Transverse colon (tissue), 4 donors: Measurements from ENCODE around the gene ORC4. TPM values are rescaled to one million over a fixed set of nuclear protein-coding genes. Genes with fewer than 3 reads are reported as not detected.

Experiments used
- DNase-seq: peaks from one replicate; pipeline ENCODE4 v3.0.0-alpha.2; 2019
- H3K27ac ChIP-seq, 4 donors: fragments of 200-600 bp; sonication (generic); 2 replicates each; pipeline ENCODE4 v1.5.1; 2016 to 2018; ENCODE audit warnings: inconsistent platforms in 4 of 4
- H3K27me3 ChIP-seq: fragments of 200-600 bp; sonication (generic); 2 replicates; pipeline ENCODE4 v1.5.1; 2017; ENCODE audit warnings: inconsistent platforms
- H3K36me3 ChIP-seq, 4 donors: fragments of 200-600 bp; sonication (generic); 2 replicates each; pipeline ENCODE4 v1.5.1; 2017 to 2019; ENCODE audit warnings: inconsistent platforms in 4 of 4
- H3K4me1 ChIP-seq, 4 donors: fragments of 200-600 bp; sonication (generic); 2 replicates each; pipeline ENCODE4 v1.5.1; 2017 to 2020; ENCODE audit warnings: inconsistent platforms in 4 of 4
- H3K4me3 ChIP-seq, 4 donors: fragments of 200-600 bp; sonication (generic); 1 replicate in 1 of 4; 2 replicates in 3 of 4; pipeline versions ENCODE4 v1.5.1 to v1.6.1; 2017 to 2019; ENCODE audit warnings: inconsistent platforms in 4 of 4
- H3K9me3 ChIP-seq, 2 donors: fragments of 200-600 bp; sonication (generic); 2 replicates each; pipeline ENCODE4 v1.5.1; 2017 to 2019; ENCODE audit warnings: inconsistent platforms in 2 of 2
- EP300 ChIP-seq: sonication (generic); formaldehyde crosslinking; IDR thresholded peaks from one replicate; pipeline ENCODE4 v1.6.1; 2017; ENCODE audit warnings: antibody characterized with exemption, low read depth
- POLR2A ChIP-seq: fragments of 450-650 bp; IDR thresholded peaks from one replicate; pipeline ENCODE4 v1.6.1; 2016; ENCODE audit warnings: antibody characterized with exemption, mild to moderate bottlenecking, moderate library complexity
- POLR2AphosphoS5 ChIP-seq, 3 donors: sonication (generic); formaldehyde crosslinking; IDR thresholded peaks; one replicate each; pipeline ENCODE4 v1.6.1; 2016; ENCODE audit warnings: antibody characterized with exemption in 3 of 3
- WGBS, 2 donors: methylation state at CpG; one replicate each; pipeline ENCODE4 v1.1.5; 2018; ENCODE audit warnings: low coverage in 1 of 2; 5-methylcytosine and 5-hydroxymethylcytosine counted together
- in situ Hi-C, 4 donors: fragments of 200-750 bp; cut with MboI; loops; one replicate each; pipeline versions ENCODE4 v1.15.0 to v1.15.1; 2017; ENCODE audit warnings: low sequenced_read_pairs in 3 of 4, low pct_ligation_motif_present in 1 of 4, low pct_unique_long_range_greater_than_20kb in 1 of 4
- intact Hi-C: fragments of 100-400 bp; cut with DNase I; formaldehyde crosslinking; loops from one replicate; pipeline ENCODE4 v1.15.1; 2023; ENCODE audit warnings: low total_unique reads
- total RNA-seq, 4 donors: library from RNA; depleted of rRNA; stranded (reverse); fragments of >200 nt; gene quantifications; one replicate each; pipeline ENCODE4 v1.1.0, GENCODE V29; 2016
- TF ChIP-seq, protein P1 (sequence below), 5 experiments: fragments of 200-600 bp in 3 of 5; fragments of 450-650 bp in 2 of 5; sonication (generic) in 3 of 5; IDR thresholded peaks; 1 replicate in 2 of 5; 2 replicates in 3 of 5; pipeline ENCODE4 v1.5.1; 2016 to 2017; ENCODE audit warnings: antibody characterized with exemption in 5 of 5, inconsistent platforms in 3 of 5, mild to moderate bottlenecking in 2 of 5, moderate library complexity in 1 of 5

Gene ORC4
- total RNA-seq, 4 donors from 2014 or later = 5.2 to 65.3 (median 50.1) TPM

- Histone ChIP-seq H3K36me3 (no peaks in the 10 kb centered on the region), H3K9me3 (no peaks in the 10 kb centered on the region), H3K4me3 (no peak overlapping the region), H3K27ac (no peak overlapping the region), H3K4me1 (peaks cover 0 to 47% (median 3%) of the 10 kb centered on the region in 4 donors), H3K27me3 (no peaks in the 10 kb centered on the region)
- in situ Hi-C loops = no loop called here
- 81 to 85% methylated on average over 2 of the region's 2 CpGs for WGBS, 2 donors
- intact Hi-C loops = no loop called here
- no peak for DNase-seq
- TF ChIP-seq POLR2AphosphoS5 (IDR thresholded peaks at IDR 0.05) = no peak
- no peak for TF ChIP-seq EP300
- TF ChIP-seq, protein P1, sequence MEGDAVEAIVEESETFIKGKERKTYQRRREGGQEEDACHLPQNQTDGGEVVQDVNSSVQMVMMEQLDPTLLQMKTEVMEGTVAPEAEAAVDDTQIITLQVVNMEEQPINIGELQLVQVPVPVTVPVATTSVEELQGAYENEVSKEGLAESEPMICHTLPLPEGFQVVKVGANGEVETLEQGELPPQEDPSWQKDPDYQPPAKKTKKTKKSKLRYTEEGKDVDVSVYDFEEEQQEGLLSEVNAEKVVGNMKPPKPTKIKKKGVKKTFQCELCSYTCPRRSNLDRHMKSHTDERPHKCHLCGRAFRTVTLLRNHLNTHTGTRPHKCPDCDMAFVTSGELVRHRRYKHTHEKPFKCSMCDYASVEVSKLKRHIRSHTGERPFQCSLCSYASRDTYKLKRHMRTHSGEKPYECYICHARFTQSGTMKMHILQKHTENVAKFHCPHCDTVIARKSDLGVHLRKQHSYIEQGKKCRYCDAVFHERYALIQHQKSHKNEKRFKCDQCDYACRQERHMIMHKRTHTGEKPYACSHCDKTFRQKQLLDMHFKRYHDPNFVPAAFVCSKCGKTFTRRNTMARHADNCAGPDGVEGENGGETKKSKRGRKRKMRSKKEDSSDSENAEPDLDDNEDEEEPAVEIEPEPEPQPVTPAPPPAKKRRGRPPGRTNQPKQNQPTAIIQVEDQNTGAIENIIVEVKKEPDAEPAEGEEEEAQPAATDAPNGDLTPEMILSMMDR (IDR thresholded peaks at IDR 0.05) = no peak
- no peak for TF ChIP-seq POLR2A
Observed at GRCh38 chr2:147886136-147886535, 134.4 kb downstream of the ORC4 start.

GRCh38 chr2:147884830-147885229, 135.7 kb downstream of the ORC4 start:
- in situ Hi-C loops = no loop called here
- TF ChIP-seq EP300 = no peak
- TF ChIP-seq, protein P1 (IDR thresholded peaks at IDR 0.05) = no peak
- TF ChIP-seq POLR2A = no peak
- no peak overlapping the region for H3K4me3 ChIP-seq
- H3K4me1 ChIP-seq = peaks cover 0 to 60% (median 8%) of the 10 kb centered on the region in 4 donors
- intact Hi-C loops = no loop called here
- no peaks in the 10 kb centered on the region for H3K36me3 ChIP-seq
- DNase-seq = no peak
- H3K9me3 ChIP-seq = no peaks in the 10 kb centered on the region
- no peak overlapping the region for H3K27ac ChIP-seq
- no peaks in the 10 kb centered on the region for H3K27me3 ChIP-seq

DNA sequence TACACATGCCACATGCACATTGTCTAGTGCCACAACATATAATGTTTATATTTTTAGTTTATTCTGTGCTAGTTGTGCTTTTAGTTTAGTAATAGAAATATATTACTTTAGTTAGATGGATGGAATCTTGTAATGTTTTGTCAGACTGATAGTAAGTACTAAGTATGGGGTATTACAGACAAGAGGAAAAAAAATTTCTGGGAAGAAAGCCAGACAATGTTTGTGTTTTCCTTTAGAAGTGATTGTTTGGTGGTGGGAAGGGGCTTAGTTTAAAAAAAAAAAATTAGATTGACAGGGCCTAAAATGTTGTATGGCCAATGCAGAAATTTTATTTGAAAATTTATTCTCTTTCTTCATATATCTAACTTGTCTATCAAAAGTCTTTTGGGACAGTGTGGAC, 137.9 kb downstream of the ORC4 start:
- in situ Hi-C loops (no loop called here), intact Hi-C loops (no loop called here)
- Histone ChIP-seq H3K4me1 (peaks cover 0 to 64% (median 17%) of the 10 kb centered on the region in 4 donors), H3K9me3 (no peaks in the 10 kb centered on the region), H3K36me3 (no peaks in the 10 kb centered on the region), H3K27ac (no peak overlapping the region), H3K27me3 (no peaks in the 10 kb centered on the region), H3K4me3 (no peak overlapping the region)
- no peak for DNase-seq
- TF ChIP-seq, protein P1 (IDR thresholded peaks at IDR 0.05) = no peak
- no peak for TF ChIP-seq POLR2A
- no peak for TF ChIP-seq POLR2AphosphoS5 (IDR thresholded peaks at IDR 0.05)
- TF ChIP-seq EP300 = no peak

Other genes with a start within 250 kb of the ORC4 start
- gene ACVR2A, start 175.7 kb downstream of the ORC4 start, total RNA-seq = 10 to 100 TPM; 15.7 to 36.0 (median 19.4) TPM
- 10 to 100 TPM; 29.9 to 67.3 (median 52.6) TPM for gene MBD5, start 354 bp upstream of the ORC4 start, total RNA-seq